HAP-1 (cell line): ENCODE data around the gene SPINT1.
A peak's percentile ranks its signal among the peaks of the same experiment; 100 is the strongest.

Experiments
- DNase-seq, 2 experiments: peaks; one replicate each; pipeline ENCODE4 v3.0.0-alpha.2; 2016 to 2020; ENCODE audit warnings: low spot score in 2 of 2
- H3K27me3 ChIP-seq: fragments of 250-450 bp; sonication (Bioruptor Pico); 2 replicates; pipeline ENCODE4 v1.5.1; 2020; ENCODE audit warnings: low read depth, mild to moderate bottlenecking, moderate library complexity
- H3K36me3 ChIP-seq: fragments of 250-450 bp; sonication (Bioruptor Pico); replicated peaks from 2 replicates; pipeline ENCODE4 v1.5.1; 2020; ENCODE audit warnings: mild to moderate bottlenecking
- H3K4me1 ChIP-seq: fragments of 250-450 bp; sonication (Bioruptor Pico); 2 replicates; pipeline ENCODE4 v1.5.1; 2020; ENCODE audit warnings: mild to moderate bottlenecking
- H3K4me3 ChIP-seq: fragments of 250-450 bp; sonication (Bioruptor Pico); 2 replicates; pipeline ENCODE4 v1.5.1; 2020; ENCODE audit warnings: mild to moderate bottlenecking, moderate library complexity
- H3K9me3 ChIP-seq: fragments of 250-450 bp; sonication (Bioruptor Pico); 2 replicates; pipeline ENCODE4 v1.5.1; 2020; ENCODE audit warnings: mild to moderate bottlenecking, moderate library complexity
- in situ Hi-C: fragments of 300-500 bp; cut with MboI; formaldehyde crosslinking; loops from 3 replicates; pipeline ENCODE4 v1.14.3; 2020; ENCODE audit warnings: low sequenced_read_pairs, inconsistent platforms, mixed read lengths

Gene SPINT1

DNA sequence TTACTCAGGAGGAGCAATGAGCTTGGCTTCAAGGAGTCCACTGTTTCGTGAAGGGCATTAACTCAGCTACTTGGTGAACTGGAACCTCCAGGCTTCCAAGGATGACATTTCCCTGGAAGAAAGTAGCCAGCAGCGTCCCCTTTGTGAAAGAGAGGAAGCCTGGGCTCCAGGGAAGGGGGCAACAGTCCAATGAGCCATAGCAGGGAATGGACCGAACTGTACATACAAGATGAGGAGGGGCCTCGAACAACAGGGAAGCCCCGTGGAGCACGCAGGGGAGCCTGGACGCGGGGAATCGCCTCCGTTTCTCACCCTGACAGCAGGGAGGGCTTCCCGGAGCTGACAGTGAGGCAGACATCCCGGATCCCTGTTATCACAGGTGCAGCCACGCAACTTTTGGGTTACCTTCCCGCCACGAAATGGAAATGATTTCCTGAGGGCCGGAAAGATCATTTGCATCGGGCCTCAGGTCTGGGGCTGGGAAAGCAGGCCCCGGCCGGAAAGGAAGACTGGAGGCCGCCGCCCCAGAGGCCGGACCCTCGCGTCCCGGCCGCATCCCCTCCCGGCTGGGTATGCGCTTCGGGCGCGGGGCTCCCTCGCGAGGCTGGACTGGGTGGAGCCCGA lies 475 bp upstream of the SPINT1 start:
- in situ Hi-C loops: no loop called here
- no peak for DNase-seq
- H3K4me3 ChIP-seq: peak overlapping the region; percentile 61
- no peaks in the 10 kb centered on the region for H3K27me3 ChIP-seq
- H3K36me3 ChIP-seq: no peaks in the 10 kb centered on the region; the same call in 1 of the 2 replicates
- no peaks in the 10 kb centered on the region for H3K9me3 ChIP-seq
- peaks cover 11% of the 10 kb centered on the region for H3K4me1 ChIP-seq

DNA sequence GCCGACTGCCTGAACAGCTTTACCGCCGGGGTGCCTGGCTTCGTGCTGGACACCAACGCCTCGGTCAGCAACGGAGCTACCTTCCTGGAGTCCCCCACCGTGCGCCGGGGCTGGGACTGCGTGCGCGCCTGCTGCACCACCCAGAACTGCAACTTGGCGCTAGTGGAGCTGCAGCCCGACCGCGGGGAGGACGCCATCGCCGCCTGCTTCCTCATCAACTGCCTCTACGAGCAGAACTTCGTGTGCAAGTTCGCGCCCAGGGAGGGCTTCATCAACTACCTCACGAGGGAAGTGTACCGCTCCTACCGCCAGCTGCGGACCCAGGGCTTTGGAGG lies 815 bp downstream of the SPINT1 start:
- H3K9me3 ChIP-seq: no peaks in the 10 kb centered on the region
- no peaks in the 10 kb centered on the region for H3K27me3 ChIP-seq
- peak in 1 of 2 experiments; percentile 61 for DNase-seq
- H3K4me3 ChIP-seq: peak overlapping the region; percentile 61
- H3K36me3 ChIP-seq: no peaks in the 10 kb centered on the region; the same call in 1 of the 2 replicates
- in situ Hi-C loops: no loop called here
- peaks cover 11% of the 10 kb centered on the region for H3K4me1 ChIP-seq

GRCh38 chr15:40845036-40845435 lies 1.2 kb downstream of the SPINT1 start:
- Histone ChIP-seq H3K27me3 (no peaks in the 10 kb centered on the region), H3K36me3 (peaks cover under 1% of the 10 kb centered on the region), H3K4me3 (peak overlapping the region; percentile 61), H3K9me3 (no peaks in the 10 kb centered on the region), H3K4me1 (peaks cover 11% of the 10 kb centered on the region)
- no peak for DNase-seq
- in situ Hi-C loops: no loop called here

GRCh38 chr15:40845511-40846284 lies 1.9 kb downstream of the SPINT1 start:
- DNase-seq: no peak

DNA sequence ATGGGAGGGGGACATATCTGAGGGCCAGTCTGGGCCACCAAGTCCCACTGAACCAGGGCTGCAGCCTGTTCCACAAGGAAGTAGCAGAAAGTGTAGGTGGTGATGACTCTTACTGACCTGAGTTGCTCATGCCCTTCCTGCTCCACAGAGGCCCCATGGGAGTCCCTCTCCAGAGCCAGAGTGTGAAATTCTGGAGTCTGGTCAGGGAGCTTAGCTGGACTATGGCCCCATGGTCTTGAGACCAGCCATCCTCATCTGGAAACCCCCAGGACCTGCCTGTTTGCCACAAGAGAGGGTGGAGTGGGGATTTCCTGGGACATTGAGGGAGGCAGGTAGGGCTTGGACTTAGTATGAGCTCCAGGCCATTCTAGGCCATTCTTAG lies 3.0 kb downstream of the SPINT1 start:
- peaks cover 5% of the 10 kb centered on the region for H3K36me3 ChIP-seq
- H3K4me3 ChIP-seq: no peak overlapping the region
- in situ Hi-C loops: no loop called here
- no peaks in the 10 kb centered on the region for H3K9me3 ChIP-seq
- H3K4me1 ChIP-seq: peaks cover 11% of the 10 kb centered on the region
- H3K27me3 ChIP-seq: no peaks in the 10 kb centered on the region
- DNase-seq: no peak

More at GRCh38 chr15:40845511-40846284, 1.9 kb downstream of the SPINT1 start:
- no peaks in the 10 kb centered on the region for H3K9me3 ChIP-seq
- in situ Hi-C loops: no loop called here
- no peaks in the 10 kb centered on the region for H3K27me3 ChIP-seq
- H3K4me1 ChIP-seq: peaks cover 11% of the 10 kb centered on the region
- peaks cover 5% of the 10 kb centered on the region for H3K36me3 ChIP-seq
- no peak overlapping the region for H3K4me3 ChIP-seq

- no peaks in the 10 kb centered on the region for H3K9me3 ChIP-seq
- H3K36me3 ChIP-seq: peaks cover 5% of the 10 kb centered on the region
- H3K4me1 ChIP-seq: peaks cover 11% of the 10 kb centered on the region
- peak; percentile 72 to 87 for DNase-seq
- H3K27me3 ChIP-seq: no peaks in the 10 kb centered on the region
- in situ Hi-C loops: no loop called here
- H3K4me3 ChIP-seq: no peak overlapping the region
These were observed 3.5 kb downstream of the SPINT1 start for GRCh38 chr15:40847223-40847961.

- in situ Hi-C loops: no loop called here
- H3K36me3 ChIP-seq: peaks cover 13% of the 10 kb centered on the region
These were observed 6.8 kb downstream of the SPINT1 start for GRCh38 chr15:40850576-40851112.

GRCh38 chr15:40852529-40852928 lies 8.7 kb downstream of the SPINT1 start:
- H3K4me3 ChIP-seq: no peak overlapping the region
- no peaks in the 10 kb centered on the region for H3K9me3 ChIP-seq
- in situ Hi-C loops: no loop called here
- no peak for DNase-seq
- H3K27me3 ChIP-seq: no peaks in the 10 kb centered on the region
- H3K36me3 ChIP-seq: peaks cover 18% of the 10 kb centered on the region
- peaks cover 3% of the 10 kb centered on the region; the same call in 1 of the 2 replicates for H3K4me1 ChIP-seq

More at GRCh38 chr15:40850576-40851112, 6.8 kb downstream of the SPINT1 start:
- Histone ChIP-seq H3K4me1 (peaks cover 6% of the 10 kb centered on the region), H3K27me3 (no peaks in the 10 kb centered on the region), H3K4me3 (no peak overlapping the region), H3K9me3 (no peaks in the 10 kb centered on the region)
- DNase-seq: no peak

GRCh38 chr15:40853241-40853890 lies 9.5 kb downstream of the SPINT1 start:
- Histone ChIP-seq H3K9me3 (no peaks in the 10 kb centered on the region), H3K4me3 (no peak overlapping the region), H3K27me3 (no peaks in the 10 kb centered on the region), H3K4me1 (no peaks in the 10 kb centered on the region), H3K36me3 (peaks cover 18% of the 10 kb centered on the region)
- DNase-seq: no peak
- in situ Hi-C loops: no loop called here

GRCh38 chr15:40854161-40854560 lies 10.3 kb downstream of the SPINT1 start:
- H3K36me3 ChIP-seq: peaks cover 18% of the 10 kb centered on the region
- no peaks in the 10 kb centered on the region for H3K27me3 ChIP-seq
- H3K4me3 ChIP-seq: no peak overlapping the region
- H3K4me1 ChIP-seq: no peaks in the 10 kb centered on the region
- no peak for DNase-seq
- in situ Hi-C loops: no loop called here
- no peaks in the 10 kb centered on the region for H3K9me3 ChIP-seq

- no peak for DNase-seq
- Histone ChIP-seq H3K9me3 (no peaks in the 10 kb centered on the region), H3K4me3 (no peak overlapping the region), H3K4me1 (no peaks in the 10 kb centered on the region), H3K27me3 (no peaks in the 10 kb centered on the region), H3K36me3 (peaks cover 14% of the 10 kb centered on the region)
- in situ Hi-C loops: no loop called here
These were observed 11.9 kb downstream of the SPINT1 start for GRCh38 chr15:40855706-40856234.

GRCh38 chr15:40856746-40857145 lies 12.9 kb downstream of the SPINT1 start:
- no peaks in the 10 kb centered on the region for H3K27me3 ChIP-seq
- H3K4me1 ChIP-seq: no peaks in the 10 kb centered on the region
- in situ Hi-C loops: no loop called here
- DNase-seq: no peak
- no peaks in the 10 kb centered on the region for H3K9me3 ChIP-seq
- H3K4me3 ChIP-seq: no peak overlapping the region
- peaks cover 14% of the 10 kb centered on the region for H3K36me3 ChIP-seq

- peak; percentile 44 to 89 for DNase-seq
- in situ Hi-C loops: no loop called here
These were observed 13.9 kb downstream of the SPINT1 start for GRCh38 chr15:40857601-40858341.

More at GRCh38 chr15:40857601-40858341, 13.9 kb downstream of the SPINT1 start:
- H3K9me3 ChIP-seq: no peaks in the 10 kb centered on the region
- no peak overlapping the region for H3K4me3 ChIP-seq
- H3K36me3 ChIP-seq: peaks cover 14% of the 10 kb centered on the region
- no peaks in the 10 kb centered on the region for H3K4me1 ChIP-seq
- no peaks in the 10 kb centered on the region for H3K27me3 ChIP-seq
